SK-N-MC (cell line): ENCODE data around the gene OR2V2.
"Not testable (repeated sequence)": the region's sequence is repeated elsewhere in the genome, so short reads cannot be mapped to it uniquely, and the experiment has no call there.

Source experiments
- EZH2 ChIP-seq: fragments of 200-600 bp; sonication (generic); IDR thresholded peaks from one replicate; pipeline ENCODE4 v1.6.1; 2017; ENCODE audit warnings: antibody characterized with exemption
- POLR2AphosphoS5 ChIP-seq: IDR thresholded peaks from 2 replicates; pipeline ENCODE4 v1.6.1; 2012; ENCODE audit warnings: mild to moderate bottlenecking, low read depth, low read length, borderline replicate concordance

DNA sequence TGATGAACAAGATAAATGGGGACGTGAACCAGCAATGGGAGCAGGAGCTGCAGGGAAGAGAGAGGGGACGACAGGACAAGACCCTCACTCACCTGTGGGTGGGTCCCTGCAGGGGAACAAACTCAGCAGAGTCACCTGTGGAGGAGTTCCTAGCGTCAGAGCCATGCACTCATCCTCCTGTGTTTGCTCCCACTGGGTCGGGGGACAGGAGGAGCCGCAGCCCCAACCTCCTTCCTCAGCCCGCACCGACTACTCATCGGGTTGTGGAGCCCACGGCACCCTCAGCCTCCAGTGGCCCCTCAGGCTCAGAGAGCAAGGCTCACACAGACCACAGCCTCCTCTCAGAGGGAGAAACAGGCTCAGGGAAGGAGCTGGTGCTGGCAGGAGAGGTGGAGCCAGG is 17.3 kb upstream of the OR2V2 start:
- TF ChIP-seq EZH2, POLR2AphosphoS5: not testable (repeated sequence)
